GM23338 (cell line): ENCODE results near the gene STPG1. TPM values are rescaled to one million over a fixed set of nuclear protein-coding genes. Genes with fewer than 3 reads are reported as not detected.

Experiments used
- ATAC-seq: fragments of 200-7000 bp; cut with Tn5 transposase; 3 replicates; pipeline ENCODE4 v1.9.1; 2020
- DNase-seq: peaks from one replicate; pipeline ENCODE4 v3.0.0-alpha.2; 2015; ENCODE audit warnings: low spot score
- H2AFZ ChIP-seq: fragments of 200-600 bp; sonication (generic); 2 replicates; pipeline ENCODE4 v1.8.0; 2016; ENCODE audit warnings: antibody characterized with exemption, mild to moderate bottlenecking, moderate library complexity
- H3F3A ChIP-seq: fragments of 200-600 bp; sonication (generic); replicated peaks from 2 replicates; pipeline ENCODE4 v1.8.0; 2017; ENCODE audit warnings: antibody characterized with exemption, mixed run types, low read depth
- H3K27ac ChIP-seq: fragments of 200-600 bp; sonication (generic); 2 replicates; pipeline ENCODE4 v1.6.1; 2016; ENCODE audit warnings: low read depth
- H3K27me3 ChIP-seq: fragments of 200-600 bp; sonication (generic); 2 replicates; pipeline ENCODE4 v1.8.0; 2016; ENCODE audit warnings: mild to moderate bottlenecking, mixed run types, moderate library complexity; ENCODE audit not compliant: insufficient read depth
- H3K36me3 ChIP-seq: fragments of 200-600 bp; sonication (generic); 2 replicates; pipeline ENCODE4 v1.8.0; 2016; ENCODE audit warnings: mild to moderate bottlenecking; ENCODE audit not compliant: insufficient read depth
- H3K4me1 ChIP-seq: fragments of 200-600 bp; sonication (generic); 2 replicates; pipeline ENCODE4 v1.8.0; 2016; ENCODE audit warnings: mild to moderate bottlenecking, moderate library complexity; ENCODE audit not compliant: insufficient read depth
- H3K4me2 ChIP-seq: fragments of 200-600 bp; sonication (generic); 2 replicates; pipeline ENCODE4 v1.7.1; 2017; ENCODE audit warnings: mixed run types
- H3K4me3 ChIP-seq: fragments of 200-600 bp; sonication (generic); 2 replicates; pipeline ENCODE4 v1.6.1; 2016; ENCODE audit warnings: mixed run types
- H3K79me2 ChIP-seq: fragments of 200-600 bp; sonication (generic); replicated peaks from 2 replicates; pipeline ENCODE4 v1.8.0; 2017; ENCODE audit warnings: mild to moderate bottlenecking; ENCODE audit not compliant: insufficient read depth
- H3K9me2 ChIP-seq: fragments of 200-600 bp; sonication (generic); 2 replicates; pipeline ENCODE4 v1.8.0; 2017; ENCODE audit not compliant: insufficient read depth
- H4K20me1 ChIP-seq: fragments of 200-600 bp; sonication (generic); replicated peaks from 2 replicates; pipeline ENCODE4 v1.8.0; 2017; ENCODE audit warnings: mild to moderate bottlenecking; ENCODE audit not compliant: insufficient read depth
- H3K27ac Mint-ChIP-seq: 2 replicates; pipeline ENCODE4 v1.8.0; 2020; ENCODE audit warnings: inconsistent platforms, mild to moderate bottlenecking, moderate library complexity, mixed read lengths
- H3K27me3 Mint-ChIP-seq: 3 replicates; pipeline ENCODE4 v1.8.0; 2022; ENCODE audit warnings: low read depth, mild to moderate bottlenecking, moderate library complexity, mixed read lengths, inconsistent platforms; ENCODE audit not compliant: insufficient read depth, poor library complexity
- H3K36me3 Mint-ChIP-seq: 3 replicates; pipeline ENCODE4 v1.8.0; 2021; ENCODE audit warnings: low read depth, mild to moderate bottlenecking, inconsistent platforms, moderate library complexity, mixed read lengths
- H3K4me1 Mint-ChIP-seq: 3 replicates; pipeline ENCODE4 v1.8.0; 2020; ENCODE audit warnings: mild to moderate bottlenecking, inconsistent platforms, mixed read lengths
- H3K4me3 Mint-ChIP-seq: 3 replicates; pipeline ENCODE4 v1.8.0; 2021; ENCODE audit warnings: moderate library complexity, mild to moderate bottlenecking, inconsistent platforms, mixed read lengths
- H3K9me3 Mint-ChIP-seq: 3 replicates; pipeline ENCODE4 v1.8.0; 2020; ENCODE audit warnings: moderate library complexity, mild to moderate bottlenecking, inconsistent platforms, mixed read lengths
- EZH2 ChIP-seq: fragments of 200-600 bp; sonication (generic); IDR thresholded peaks from one replicate; pipeline ENCODE4 v1.8.0; 2017; ENCODE audit warnings: antibody characterized with exemption, mild to moderate bottlenecking, low read depth; ENCODE audit not compliant: unreplicated experiment
- EZH2phosphoT487 ChIP-seq: fragments of 200-600 bp; sonication (generic); IDR thresholded peaks from one replicate; pipeline ENCODE4 v1.8.1; 2018; ENCODE audit warnings: antibody characterized with exemption; ENCODE audit not compliant: unreplicated experiment
- JUNB ChIP-seq: IDR thresholded peaks from one replicate; pipeline ENCODE4 v1.6.1; 2016; ENCODE audit warnings: antibody characterized with exemption; ENCODE audit not compliant: unreplicated experiment
- NANOG ChIP-seq: IDR thresholded peaks from 2 replicates; pipeline ENCODE4 v1.6.1; 2016; ENCODE audit warnings: antibody characterized with exemption, borderline replicate concordance
- POLR2AphosphoS5 ChIP-seq: IDR thresholded peaks from 2 replicates; pipeline ENCODE4 v1.6.1; 2016; ENCODE audit warnings: antibody characterized with exemption, low read depth
- REST ChIP-seq: IDR thresholded peaks from one replicate; pipeline ENCODE4 v1.6.1; 2018; ENCODE audit warnings: antibody characterized with exemption; ENCODE audit not compliant: unreplicated experiment
- ZNF331 ChIP-seq: fragments of 250-450 bp; sonication (Bioruptor Pico); IDR thresholded peaks from 2 replicates; pipeline ENCODE4 v1.5.0; 2020; ENCODE audit warnings: low read depth, mild to moderate bottlenecking, moderate library complexity
- polyA plus RNA-seq: library from polyadenylated mRNA; unstranded; fragments of >200 nt; fragmentation: Nextera tagmentation; extraction: Ambion mirVana; gene quantifications from 2 replicates; pipeline ENCODE4 v1.2.1, GENCODE V29; 2016
- total RNA-seq: library from RNA; depleted of rRNA; stranded (reverse); fragments of >200 nt; shearing (Covaris generic); gene quantifications from 2 replicates; pipeline ENCODE4 v1.2.3, GENCODE V29; 2014
- TF ChIP-seq, protein P1 (sequence below), 2 experiments: fragments of 200-600 bp in 1 of 2; sonication (generic) in 1 of 2; conservative IDR thresholded peaks; 2 replicates each; pipeline versions ENCODE4 v1.5.1 to v1.6.1; 2016 to 2017; ENCODE audit warnings: antibody characterized with exemption in 2 of 2, low read depth in 2 of 2, mild to moderate bottlenecking in 2 of 2, moderate library complexity in 1 of 2
- TF ChIP-seq, protein P2 (sequence below): fragments of 250-450 bp; sonication (Bioruptor Pico); IDR thresholded peaks from 2 replicates; pipeline ENCODE4 v1.5.0; 2020; ENCODE audit warnings: mild to moderate bottlenecking, moderate library complexity

The STPG1 gene
- total and polyA plus RNA-seq, 2 experiments from 2014 or later = 8.2 to 11.4 TPM

GRCh38 chr1:24349891-24350290 lies 63.7 kb downstream of the STPG1 start:
- no peaks in the 10 kb centered on the region for H3K36me3 Mint-ChIP-seq
- Histone ChIP-seq H3K9me2 (no peaks in the 10 kb centered on the region), H3F3A (no peaks in the 10 kb centered on the region), H3K4me1 (no peaks in the 10 kb centered on the region), H3K79me2 (no peaks in the 10 kb centered on the region), H2AFZ (no peak overlapping the region), H3K27ac (no peak overlapping the region), H3K4me2 (no peak overlapping the region), H4K20me1 (no peaks in the 10 kb centered on the region), H3K27me3 (no peaks in the 10 kb centered on the region), H3K4me3 (no peak overlapping the region), H3K36me3 (no peaks in the 10 kb centered on the region)
- no peaks in the 10 kb centered on the region for H3K9me3 Mint-ChIP-seq
- TF ChIP-seq POLR2AphosphoS5 (no peak), REST (no peak), EZH2phosphoT487 (no peak), JUNB (no peak), EZH2 (no peak)
- TF ChIP-seq, protein P1, sequence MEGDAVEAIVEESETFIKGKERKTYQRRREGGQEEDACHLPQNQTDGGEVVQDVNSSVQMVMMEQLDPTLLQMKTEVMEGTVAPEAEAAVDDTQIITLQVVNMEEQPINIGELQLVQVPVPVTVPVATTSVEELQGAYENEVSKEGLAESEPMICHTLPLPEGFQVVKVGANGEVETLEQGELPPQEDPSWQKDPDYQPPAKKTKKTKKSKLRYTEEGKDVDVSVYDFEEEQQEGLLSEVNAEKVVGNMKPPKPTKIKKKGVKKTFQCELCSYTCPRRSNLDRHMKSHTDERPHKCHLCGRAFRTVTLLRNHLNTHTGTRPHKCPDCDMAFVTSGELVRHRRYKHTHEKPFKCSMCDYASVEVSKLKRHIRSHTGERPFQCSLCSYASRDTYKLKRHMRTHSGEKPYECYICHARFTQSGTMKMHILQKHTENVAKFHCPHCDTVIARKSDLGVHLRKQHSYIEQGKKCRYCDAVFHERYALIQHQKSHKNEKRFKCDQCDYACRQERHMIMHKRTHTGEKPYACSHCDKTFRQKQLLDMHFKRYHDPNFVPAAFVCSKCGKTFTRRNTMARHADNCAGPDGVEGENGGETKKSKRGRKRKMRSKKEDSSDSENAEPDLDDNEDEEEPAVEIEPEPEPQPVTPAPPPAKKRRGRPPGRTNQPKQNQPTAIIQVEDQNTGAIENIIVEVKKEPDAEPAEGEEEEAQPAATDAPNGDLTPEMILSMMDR (conservative IDR thresholded peaks at IDR 0.05; ENCODE audit: low read depth in 2 of 2) = no peak
- no peak overlapping the region for H3K27ac Mint-ChIP-seq
- H3K4me1 Mint-ChIP-seq = peaks cover 4% of the 10 kb centered on the region; the same call in 2 of the 3 replicates
- peaks cover 13% of the 10 kb centered on the region for H3K27me3 Mint-ChIP-seq
- ATAC-seq (no peak), DNase-seq (no peak)
- no peak overlapping the region for H3K4me3 Mint-ChIP-seq

DNA sequence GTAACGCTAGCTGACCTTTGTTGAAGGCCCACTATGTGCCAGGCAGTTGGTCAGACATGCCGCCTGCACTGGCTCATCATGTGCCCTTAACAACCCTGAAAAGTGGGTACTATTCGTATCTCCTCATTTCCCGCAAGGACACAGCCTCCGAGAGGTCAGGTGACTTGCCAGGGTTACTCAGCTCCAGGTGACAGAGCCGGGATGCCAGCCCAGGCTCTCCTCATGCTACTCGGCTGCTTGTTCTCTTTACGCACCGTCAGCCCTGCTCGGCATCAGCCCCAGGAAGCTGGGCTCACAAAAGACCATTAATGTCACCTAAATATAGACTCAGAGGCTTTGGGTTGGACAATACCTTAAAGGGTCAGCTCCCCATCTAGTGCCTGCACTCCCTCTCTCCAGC lies 65.4 kb downstream of the STPG1 start:
- Histone ChIP-seq H4K20me1 (no peaks in the 10 kb centered on the region), H3K79me2 (no peaks in the 10 kb centered on the region), H3K27ac (no peak overlapping the region), H3K9me2 (no peaks in the 10 kb centered on the region), H2AFZ (no peak overlapping the region), H3K36me3 (no peaks in the 10 kb centered on the region), H3F3A (no peaks in the 10 kb centered on the region), H3K4me2 (no peak overlapping the region), H3K4me1 (no peaks in the 10 kb centered on the region), H3K27me3 (no peaks in the 10 kb centered on the region), H3K4me3 (no peak overlapping the region)
- H3K4me3 Mint-ChIP-seq = no peak overlapping the region
- no peaks in the 10 kb centered on the region for H3K9me3 Mint-ChIP-seq
- DNase-seq (no peak), ATAC-seq (no peak)
- H3K27ac Mint-ChIP-seq = no peak overlapping the region; the same call in 1 of the 2 replicates
- H3K36me3 Mint-ChIP-seq = no peaks in the 10 kb centered on the region
- peaks cover 13% of the 10 kb centered on the region for H3K27me3 Mint-ChIP-seq
- no peak for TF ChIP-seq NANOG
- no peak for TF ChIP-seq EZH2
- TF ChIP-seq, protein P2, sequence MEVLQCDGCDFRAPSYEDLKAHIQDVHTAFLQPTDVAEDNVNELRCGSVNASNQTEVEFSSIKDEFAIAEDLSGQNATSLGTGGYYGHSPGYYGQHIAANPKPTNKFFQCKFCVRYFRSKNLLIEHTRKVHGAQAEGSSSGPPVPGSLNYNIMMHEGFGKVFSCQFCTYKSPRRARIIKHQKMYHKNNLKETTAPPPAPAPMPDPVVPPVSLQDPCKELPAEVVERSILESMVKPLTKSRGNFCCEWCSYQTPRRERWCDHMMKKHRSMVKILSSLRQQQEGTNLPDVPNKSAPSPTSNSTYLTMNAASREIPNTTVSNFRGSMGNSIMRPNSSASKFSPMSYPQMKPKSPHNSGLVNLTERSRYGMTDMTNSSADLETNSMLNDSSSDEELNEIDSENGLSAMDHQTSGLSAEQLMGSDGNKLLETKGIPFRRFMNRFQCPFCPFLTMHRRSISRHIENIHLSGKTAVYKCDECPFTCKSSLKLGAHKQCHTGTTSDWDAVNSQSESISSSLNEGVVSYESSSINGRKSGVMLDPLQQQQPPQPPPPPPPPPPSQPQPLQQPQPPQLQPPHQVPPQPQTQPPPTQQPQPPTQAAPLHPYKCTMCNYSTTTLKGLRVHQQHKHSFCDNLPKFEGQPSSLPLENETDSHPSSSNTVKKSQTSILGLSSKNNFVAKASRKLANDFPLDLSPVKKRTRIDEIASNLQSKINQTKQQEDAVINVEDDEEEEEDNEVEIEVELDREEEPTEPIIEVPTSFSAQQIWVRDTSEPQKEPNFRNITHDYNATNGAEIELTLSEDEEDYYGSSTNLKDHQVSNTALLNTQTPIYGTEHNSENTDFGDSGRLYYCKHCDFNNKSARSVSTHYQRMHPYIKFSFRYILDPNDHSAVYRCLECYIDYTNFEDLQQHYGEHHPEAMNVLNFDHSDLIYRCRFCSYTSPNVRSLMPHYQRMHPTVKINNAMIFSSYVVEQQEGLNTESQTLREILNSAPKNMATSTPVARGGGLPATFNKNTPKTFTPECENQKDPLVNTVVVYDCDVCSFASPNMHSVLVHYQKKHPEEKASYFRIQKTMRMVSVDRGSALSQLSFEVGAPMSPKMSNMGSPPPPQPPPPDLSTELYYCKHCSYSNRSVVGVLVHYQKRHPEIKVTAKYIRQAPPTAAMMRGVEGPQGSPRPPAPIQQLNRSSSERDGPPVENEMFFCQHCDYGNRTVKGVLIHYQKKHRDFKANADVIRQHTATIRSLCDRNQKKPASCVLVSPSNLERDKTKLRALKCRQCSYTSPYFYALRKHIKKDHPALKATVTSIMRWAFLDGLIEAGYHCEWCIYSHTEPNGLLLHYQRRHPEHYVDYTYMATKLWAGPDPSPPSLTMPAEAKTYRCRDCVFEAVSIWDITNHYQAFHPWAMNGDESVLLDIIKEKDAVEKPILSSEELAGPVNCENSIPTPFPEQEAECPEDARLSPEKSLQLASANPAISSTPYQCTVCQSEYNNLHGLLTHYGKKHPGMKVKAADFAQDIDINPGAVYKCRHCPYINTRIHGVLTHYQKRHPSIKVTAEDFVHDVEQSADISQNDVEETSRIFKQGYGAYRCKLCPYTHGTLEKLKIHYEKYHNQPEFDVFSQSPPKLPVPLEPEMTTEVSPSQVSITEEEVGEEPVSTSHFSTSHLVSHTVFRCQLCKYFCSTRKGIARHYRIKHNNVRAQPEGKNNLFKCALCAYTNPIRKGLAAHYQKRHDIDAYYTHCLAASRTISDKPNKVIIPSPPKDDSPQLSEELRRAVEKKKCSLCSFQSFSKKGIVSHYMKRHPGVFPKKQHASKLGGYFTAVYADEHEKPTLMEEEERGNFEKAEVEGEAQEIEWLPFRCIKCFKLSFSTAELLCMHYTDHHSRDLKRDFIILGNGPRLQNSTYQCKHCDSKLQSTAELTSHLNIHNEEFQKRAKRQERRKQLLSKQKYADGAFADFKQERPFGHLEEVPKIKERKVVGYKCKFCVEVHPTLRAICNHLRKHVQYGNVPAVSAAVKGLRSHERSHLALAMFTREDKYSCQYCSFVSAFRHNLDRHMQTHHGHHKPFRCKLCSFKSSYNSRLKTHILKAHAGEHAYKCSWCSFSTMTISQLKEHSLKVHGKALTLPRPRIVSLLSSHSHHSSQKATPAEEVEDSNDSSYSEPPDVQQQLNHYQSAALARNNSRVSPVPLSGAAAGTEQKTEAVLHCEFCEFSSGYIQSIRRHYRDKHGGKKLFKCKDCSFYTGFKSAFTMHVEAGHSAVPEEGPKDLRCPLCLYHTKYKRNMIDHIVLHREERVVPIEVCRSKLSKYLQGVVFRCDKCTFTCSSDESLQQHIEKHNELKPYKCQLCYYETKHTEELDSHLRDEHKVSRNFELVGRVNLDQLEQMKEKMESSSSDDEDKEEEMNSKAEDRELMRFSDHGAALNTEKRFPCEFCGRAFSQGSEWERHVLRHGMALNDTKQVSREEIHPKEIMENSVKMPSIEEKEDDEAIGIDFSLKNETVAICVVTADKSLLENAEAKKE (CRISPR knock-in tag) = no peak
- TF ChIP-seq ZNF331 (CRISPR knock-in tag) = no peak
- peaks cover 4% of the 10 kb centered on the region; the same call in 2 of the 3 replicates for H3K4me1 Mint-ChIP-seq
